ENCODE measurements around the gene CAMK1D. TPM values are rescaled to one million over a fixed set of nuclear protein-coding genes. Genes with fewer than 3 reads are reported as not detected.

The CAMK1D gene
- polyA plus RNA-seq, 1 of the 3 experiments (the other 2 are of a cell fraction) = 4.1 TPM

GRCh38 chr10:12572281-12572680, 222.9 kb downstream of the CAMK1D start (continued):
- no peak for TF ChIP-seq CTCF (IDR thresholded peaks at IDR 0.05)
- TF ChIP-seq SIN3A (IDR thresholded peaks at IDR 0.05; ENCODE audit: borderline replicate concordance, low read depth, low read length) = no peak
- TF ChIP-seq RCOR1 (IDR thresholded peaks at IDR 0.05; ENCODE audit: low read length) = no peak
- no peak for TF ChIP-seq EZH2phosphoT487 (IDR thresholded peaks at IDR 0.05; ENCODE audit: borderline replicate concordance, low read depth)
- TF ChIP-seq GATA2 (CRISPR knock-in tag; IDR thresholded peaks at IDR 0.05) = no peak
- TF ChIP-seq RXRA (IDR thresholded peaks at IDR 0.05; ENCODE audit: borderline replicate concordance, low read depth) = no peak
- TF ChIP-seq USF1 (IDR thresholded peaks at IDR 0.05; ENCODE audit: borderline replicate concordance, low read depth) = no peak

- Histone ChIP-seq H4K20me1 (ENCODE audit: insufficient read depth) (no peaks in the 10 kb centered on the region), H3K4me1 (ENCODE audit: control insufficient read depth in 1 of 2, insufficient read depth in 2 of 2, low read depth in 1 of 2, low read length in 1 of 2) (no peaks in the 10 kb centered on the region), H2AFZ (ENCODE audit: low read depth) (no peak overlapping the region), H3K27ac (ENCODE audit: low read depth in 2 of 2, low read length in 1 of 2) (no peak overlapping the region), H3K9me3 (no peaks in the 10 kb centered on the region), H3F3A (replicated peaks; ENCODE audit: insufficient read depth) (no peaks in the 10 kb centered on the region), H3K36me3 (replicated peaks in 1 of 2; ENCODE audit: control insufficient read depth in 1 of 2, insufficient read depth in 2 of 2, low read length in 1 of 2) (no peaks in the 10 kb centered on the region), H3K9ac (no peak overlapping the region), H3K9me2 (no peaks in the 10 kb centered on the region), H3K4me2 (no peak overlapping the region), H3K27me3 (ENCODE audit: insufficient read depth) (no peaks in the 10 kb centered on the region), H3K4me3 (ENCODE audit: low read depth in 2 of 2, low read length in 1 of 2) (no peak overlapping the region), H3K79me2 (ENCODE audit: insufficient read depth) (no peaks in the 10 kb centered on the region)
- WGBS (ENCODE audit: low lambda C conversion rate) = 86% methylated on average over 7 of the region's 7 CpGs
- CTCF ChIA-PET = no interaction called here
- DNase-seq = no peak
- POLR2A ChIA-PET = no interaction called here
- TF ChIP-seq NFIC (IDR thresholded peaks at IDR 0.05; ENCODE audit: borderline replicate concordance) = no peak
- no peak for TF ChIP-seq MEF2A (IDR thresholded peaks at IDR 0.05; ENCODE audit: borderline replicate concordance, low read depth)
- TF ChIP-seq MAX (IDR thresholded peaks at IDR 0.05; ENCODE audit: low read depth) = no peak
- no peak for TF ChIP-seq TAF1 (IDR thresholded peaks at IDR 0.05; ENCODE audit: borderline replicate concordance, low read depth, low read length)
- no peak for TF ChIP-seq ZBTB33 (IDR thresholded peaks at IDR 0.05; ENCODE audit: borderline replicate concordance, low read depth)
- no peak for TF ChIP-seq NRF1 (IDR thresholded peaks at IDR 0.05; ENCODE audit: low read depth, low read length)
- no peak for TF ChIP-seq PBX3 (IDR thresholded peaks at IDR 0.05)
- TF ChIP-seq GABPA (IDR thresholded peaks at IDR 0.05; ENCODE audit: low read depth) = no peak
- no peak for TF ChIP-seq JUND (IDR thresholded peaks at IDR 0.05)
- TF ChIP-seq, protein P1, sequence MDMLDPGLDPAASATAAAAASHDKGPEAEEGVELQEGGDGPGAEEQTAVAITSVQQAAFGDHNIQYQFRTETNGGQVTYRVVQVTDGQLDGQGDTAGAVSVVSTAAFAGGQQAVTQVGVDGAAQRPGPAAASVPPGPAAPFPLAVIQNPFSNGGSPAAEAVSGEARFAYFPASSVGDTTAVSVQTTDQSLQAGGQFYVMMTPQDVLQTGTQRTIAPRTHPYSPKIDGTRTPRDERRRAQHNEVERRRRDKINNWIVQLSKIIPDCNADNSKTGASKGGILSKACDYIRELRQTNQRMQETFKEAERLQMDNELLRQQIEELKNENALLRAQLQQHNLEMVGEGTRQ (IDR thresholded peaks at IDR 0.05; ENCODE audit: borderline replicate concordance, low read depth, low read length) = no peak
- no peak for TF ChIP-seq ELF1 (IDR thresholded peaks at IDR 0.05)
- no peak for TF ChIP-seq EZH2phosphoT487 (IDR thresholded peaks at IDR 0.05; ENCODE audit: borderline replicate concordance, low read depth)
- no peak for TF ChIP-seq YY1 (IDR thresholded peaks at IDR 0.05; ENCODE audit: low read depth)
- no peak for TF ChIP-seq CHD2 (IDR thresholded peaks at IDR 0.05; ENCODE audit: low read length, partially characterized antibody)
- TF ChIP-seq MXI1 (IDR thresholded peaks at IDR 0.05; ENCODE audit: low read depth, low read length) = no peak
Observed at GRCh38 chr10:12577610-12578009, 228.3 kb downstream of the CAMK1D start.

Data from SK-N-SH (cell line).